K562 (cell line): ENCODE data around the gene HDAC6. TPM values are rescaled to one million over a fixed set of nuclear protein-coding genes. Genes with fewer than 3 reads are reported as not detected.

ENCODE experiments used
- CBX1 ChIP-seq: sonication (generic); IDR thresholded peaks from 2 replicates; pipeline ENCODE4 v1.6.1; 2016; ENCODE audit warnings: antibody characterized with exemption, low read depth, mild to moderate bottlenecking
- CCNT2 ChIP-seq: IDR thresholded peaks from 2 replicates; pipeline ENCODE4 v1.6.1; 2011; ENCODE audit warnings: borderline replicate concordance, low read depth, mild to moderate bottlenecking, moderate library complexity, mixed read lengths, low read length; ENCODE audit not compliant: insufficient read length; ENCODE audit errors: extremely low read depth
- LCOR ChIP-seq: sonication (generic); formaldehyde crosslinking; IDR thresholded peaks from 2 replicates; pipeline ENCODE4 v1.8.0; 2022; ENCODE audit warnings: mild to moderate bottlenecking, missing genetic modification reagents
- LEF1 ChIP-seq: fragments of 450-650 bp; IDR thresholded peaks from 2 replicates; pipeline ENCODE4 v1.6.1; 2016; ENCODE audit warnings: mild to moderate bottlenecking
- NR2C2 ChIP-seq, 2 experiments: fragments of 200-800 bp in 1 of 2; sonication (Bioruptor generic) in 1 of 2; sonication (generic) in 1 of 2; formaldehyde crosslinking in 1 of 2; IDR thresholded peaks; 2 replicates each; pipeline versions ENCODE4 v1.6.1 to v1.8.0; 2016 to 2022; ENCODE audit warnings: mild to moderate bottlenecking in 1 of 2, missing compliant biosample characterization in 1 of 2, missing genetic modification characterization in 1 of 2, missing genetic modification reagents in 1 of 2
- TCFL5 ChIP-seq: fragments of 250-450 bp; sonication (Bioruptor Pico); conservative IDR thresholded peaks from 2 replicates; pipeline ENCODE4 v1.6.1; 2021; ENCODE audit warnings: mild to moderate bottlenecking, moderate library complexity, matching md5 sums
- TEAD2 ChIP-seq: fragments of 450-650 bp; IDR thresholded peaks from 2 replicates; pipeline ENCODE4 v1.6.1; 2016; ENCODE audit warnings: missing genetic modification characterization, control low read depth, missing compliant biosample characterization
- ZBTB2 ChIP-seq: fragments of 450-650 bp; IDR thresholded peaks from 2 replicates; pipeline ENCODE4 v1.6.1; 2016; ENCODE audit warnings: antibody characterized with exemption
- polyA plus RNA-seq, 8 experiments: library from polyadenylated mRNA; depleted of rRNA in 4 of 8; stranded (reverse) in 5 of 8; unstranded in 3 of 8; fragments of >200 nt; fragmentation: Nextera tagmentation in 2 of 8; fragmentation: Illumina TruSeq in 1 of 8; extraction: Ambion mirVana in 2 of 8; extraction: Trizol in 1 of 8; gene quantifications; 2 replicates each; pipeline versions ENCODE4 v1.2.1 to v1.2.3, GENCODE V29; 2011 to 2014; ENCODE audit warnings: inconsistent platforms in 1 of 8, missing spikeins in 1 of 8
- total RNA-seq, 7 experiments: library from RNA; depleted of rRNA in 6 of 7; stranded (reverse); fragments of >200 nt in 6 of 7; fragmentation: Illumina TruSeq in 2 of 7; extraction: Trizol in 2 of 7; gene quantifications; 2 replicates each; pipeline versions ENCODE4 v1.2.1 to v1.2.3, GENCODE V29; 2011 to 2021; ENCODE audit warnings: low replicate concordance in 1 of 7
- TF ChIP-seq, protein P1 (sequence below), 3 experiments: fragments of 200-800 bp in 1 of 3; fragments of 250-450 bp in 1 of 3; fragments of 450-650 bp in 1 of 3; sonication (Bioruptor Pico) in 1 of 3; sonication (Bioruptor generic) in 1 of 3; formaldehyde crosslinking in 1 of 3; IDR thresholded peaks; 2 replicates each; pipeline versions ENCODE4 v1.6.1 to v1.8.0; 2016 to 2022; ENCODE audit warnings: mild to moderate bottlenecking in 2 of 3, missing genetic modification characterization in 2 of 3, missing compliant biosample characterization in 1 of 3, moderate library complexity in 1 of 3
- TF ChIP-seq, protein P2 (sequence below), 2 experiments: fragments of 450-650 bp in 1 of 2; sonication (generic) in 1 of 2; formaldehyde crosslinking in 1 of 2; IDR thresholded peaks; 2 replicates each; pipeline versions ENCODE4 v1.7.1 to v1.9.0; 2016 to 2022; ENCODE audit warnings: inconsistent platforms in 1 of 2, mild to moderate bottlenecking in 1 of 2, missing genetic modification reagents in 1 of 2

Gene HDAC6
- total and polyA plus RNA-seq, 9 of the 15 experiments (the other 6 are each of a cell fraction or from before 2014, with no cell fraction given), result 29.9 to 101 (median 71.2) TPM

DNA sequence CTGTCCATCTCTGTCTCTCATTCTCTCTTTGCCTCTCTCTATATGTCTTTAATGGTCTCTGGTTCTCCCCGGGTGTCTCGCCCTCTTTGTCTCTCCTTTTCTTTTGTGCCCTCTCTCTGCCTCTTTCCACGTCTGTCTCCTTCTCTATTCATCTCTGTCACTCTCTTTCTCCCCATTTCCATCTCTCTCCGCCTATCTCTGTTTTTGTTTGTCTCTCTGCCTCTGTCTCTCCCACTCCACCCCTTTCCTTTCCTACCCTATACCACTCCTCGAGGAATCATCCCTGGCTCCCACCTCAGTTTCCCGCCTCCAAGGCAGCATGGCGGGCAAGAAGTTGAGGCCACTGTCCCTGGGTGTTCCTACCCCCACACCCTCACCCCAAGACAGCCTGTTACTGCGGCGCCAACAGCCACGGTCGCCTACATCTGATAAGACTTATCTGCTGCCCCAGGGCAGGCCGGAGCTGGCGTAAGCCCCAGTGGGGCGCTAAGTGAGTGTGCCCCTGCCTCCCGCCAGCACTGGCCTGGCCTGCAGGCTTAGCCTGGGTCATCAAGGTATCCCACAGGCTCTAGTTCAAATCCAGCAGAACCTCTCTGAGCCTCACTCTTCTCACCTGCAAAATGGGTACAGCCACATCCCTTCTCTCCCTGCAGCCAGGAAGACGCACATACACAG is 16.2 kb upstream of the HDAC6 start (continued):
- TF ChIP-seq, protein P1, sequence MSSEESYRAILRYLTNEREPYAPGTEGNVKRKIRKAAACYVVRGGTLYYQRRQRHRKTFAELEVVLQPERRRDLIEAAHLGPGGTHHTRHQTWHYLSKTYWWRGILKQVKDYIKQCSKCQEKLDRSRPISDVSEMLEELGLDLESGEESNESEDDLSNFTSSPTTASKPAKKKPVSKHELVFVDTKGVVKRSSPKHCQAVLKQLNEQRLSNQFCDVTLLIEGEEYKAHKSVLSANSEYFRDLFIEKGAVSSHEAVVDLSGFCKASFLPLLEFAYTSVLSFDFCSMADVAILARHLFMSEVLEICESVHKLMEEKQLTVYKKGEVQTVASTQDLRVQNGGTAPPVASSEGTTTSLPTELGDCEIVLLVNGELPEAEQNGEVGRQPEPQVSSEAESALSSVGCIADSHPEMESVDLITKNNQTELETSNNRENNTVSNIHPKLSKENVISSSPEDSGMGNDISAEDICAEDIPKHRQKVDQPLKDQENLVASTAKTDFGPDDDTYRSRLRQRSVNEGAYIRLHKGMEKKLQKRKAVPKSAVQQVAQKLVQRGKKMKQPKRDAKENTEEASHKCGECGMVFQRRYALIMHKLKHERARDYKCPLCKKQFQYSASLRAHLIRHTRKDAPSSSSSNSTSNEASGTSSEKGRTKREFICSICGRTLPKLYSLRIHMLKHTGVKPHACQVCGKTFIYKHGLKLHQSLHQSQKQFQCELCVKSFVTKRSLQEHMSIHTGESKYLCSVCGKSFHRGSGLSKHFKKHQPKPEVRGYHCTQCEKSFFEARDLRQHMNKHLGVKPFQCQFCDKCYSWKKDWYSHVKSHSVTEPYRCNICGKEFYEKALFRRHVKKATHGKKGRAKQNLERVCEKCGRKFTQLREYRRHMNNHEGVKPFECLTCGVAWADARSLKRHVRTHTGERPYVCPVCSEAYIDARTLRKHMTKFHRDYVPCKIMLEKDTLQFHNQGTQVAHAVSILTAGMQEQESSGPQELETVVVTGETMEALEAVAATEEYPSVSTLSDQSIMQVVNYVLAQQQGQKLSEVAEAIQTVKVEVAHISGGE (CRISPR knock-in tag; IDR thresholded peaks at IDR 0.05), result 0 out of 6 replicates have a peak, but pooled peaks of 1 of the 3 experiments have one; percentile 27
- TF ChIP-seq ZBTB2 (peak; percentile 74), NR2C2 (CRISPR knock-in tag; IDR thresholded peaks at IDR 0.05) (no peak), NR2C2 (tag; IDR thresholded peaks at IDR 0.05) (no peak), TCFL5 (CRISPR knock-in tag) (no peak), LCOR (CRISPR knock-in tag) (0 out of 2 replicates have a peak, but pooled peaks have one; percentile 45), TEAD2 (tag) (no peak), CBX1 (peak; percentile 98), CCNT2 (peak; percentile 95), LEF1 (no peak)
- TF ChIP-seq, protein P2, sequence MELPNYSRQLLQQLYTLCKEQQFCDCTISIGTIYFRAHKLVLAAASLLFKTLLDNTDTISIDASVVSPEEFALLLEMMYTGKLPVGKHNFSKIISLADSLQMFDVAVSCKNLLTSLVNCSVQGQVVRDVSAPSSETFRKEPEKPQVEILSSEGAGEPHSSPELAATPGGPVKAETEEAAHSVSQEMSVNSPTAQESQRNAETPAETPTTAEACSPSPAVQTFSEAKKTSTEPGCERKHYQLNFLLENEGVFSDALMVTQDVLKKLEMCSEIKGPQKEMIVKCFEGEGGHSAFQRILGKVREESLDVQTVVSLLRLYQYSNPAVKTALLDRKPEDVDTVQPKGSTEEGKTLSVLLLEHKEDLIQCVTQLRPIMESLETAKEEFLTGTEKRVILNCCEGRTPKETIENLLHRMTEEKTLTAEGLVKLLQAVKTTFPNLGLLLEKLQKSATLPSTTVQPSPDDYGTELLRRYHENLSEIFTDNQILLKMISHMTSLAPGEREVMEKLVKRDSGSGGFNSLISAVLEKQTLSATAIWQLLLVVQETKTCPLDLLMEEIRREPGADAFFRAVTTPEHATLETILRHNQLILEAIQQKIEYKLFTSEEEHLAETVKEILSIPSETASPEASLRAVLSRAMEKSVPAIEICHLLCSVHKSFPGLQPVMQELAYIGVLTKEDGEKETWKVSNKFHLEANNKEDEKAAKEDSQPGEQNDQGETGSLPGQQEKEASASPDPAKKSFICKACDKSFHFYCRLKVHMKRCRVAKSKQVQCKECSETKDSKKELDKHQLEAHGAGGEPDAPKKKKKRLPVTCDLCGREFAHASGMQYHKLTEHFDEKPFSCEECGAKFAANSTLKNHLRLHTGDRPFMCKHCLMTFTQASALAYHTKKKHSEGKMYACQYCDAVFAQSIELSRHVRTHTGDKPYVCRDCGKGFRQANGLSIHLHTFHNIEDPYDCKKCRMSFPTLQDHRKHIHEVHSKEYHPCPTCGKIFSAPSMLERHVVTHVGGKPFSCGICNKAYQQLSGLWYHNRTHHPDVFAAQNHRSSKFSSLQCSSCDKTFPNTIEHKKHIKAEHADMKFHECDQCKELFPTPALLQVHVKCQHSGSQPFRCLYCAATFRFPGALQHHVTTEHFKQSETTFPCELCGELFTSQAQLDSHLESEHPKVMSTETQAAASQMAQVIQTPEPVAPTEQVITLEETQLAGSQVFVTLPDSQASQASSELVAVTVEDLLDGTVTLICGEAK (IDR thresholded peaks at IDR 0.05), result no peak
- TF ChIP-seq, protein P2 (CRISPR knock-in tag; IDR thresholded peaks at IDR 0.05), result no peak
